SK-MEL-5 (cell line): Measurements from ENCODE around the gene DNAL1. TPM values are rescaled to one million over a fixed set of nuclear protein-coding genes. Genes with fewer than 3 reads are reported as not detected.

Experiments used
- DNase-seq: peaks from one replicate; pipeline ENCODE4 v3.0.0-alpha.2; 2016; ENCODE audit warnings: low read depth, low spot score
- in situ Hi-C: cut with HindIII; loops from 2 replicates; pipeline ENCODE4 v1.10.0; 2016; ENCODE audit warnings: low sequenced_read_pairs, high pct_unique_total_duplicates, low pct_unique_long_range_greater_than_20kb
- polyA plus RNA-seq, 2 experiments: library from polyadenylated mRNA; depleted of rRNA; stranded (reverse); fragments of >200 nt; gene quantifications; 2 replicates each; pipeline ENCODE4 v1.2.3, GENCODE V29; 2015
- total RNA-seq: library from RNA; depleted of rRNA; stranded (reverse); fragments of >200 nt; shearing (Covaris generic); gene quantifications from 2 replicates; pipeline ENCODE4 v1.2.3, GENCODE V29; 2014; rRNA removed

Gene DNAL1, protein sequence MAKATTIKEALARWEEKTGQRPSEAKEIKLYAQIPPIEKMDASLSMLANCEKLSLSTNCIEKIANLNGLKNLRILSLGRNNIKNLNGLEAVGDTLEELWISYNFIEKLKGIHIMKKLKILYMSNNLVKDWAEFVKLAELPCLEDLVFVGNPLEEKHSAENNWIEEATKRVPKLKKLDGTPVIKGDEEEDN
- total RNA-seq = 7.1 and 15.1 TPM in 2 replicates
- 3.5 and 11.0 TPM in 2 replicates for polyA plus RNA-seq (2015; cell fraction: cytosol; rRNA removed)
- 6.5 and 9.7 TPM in 2 replicates for polyA plus RNA-seq (2015; cell fraction: nucleus; rRNA removed)

DNA sequence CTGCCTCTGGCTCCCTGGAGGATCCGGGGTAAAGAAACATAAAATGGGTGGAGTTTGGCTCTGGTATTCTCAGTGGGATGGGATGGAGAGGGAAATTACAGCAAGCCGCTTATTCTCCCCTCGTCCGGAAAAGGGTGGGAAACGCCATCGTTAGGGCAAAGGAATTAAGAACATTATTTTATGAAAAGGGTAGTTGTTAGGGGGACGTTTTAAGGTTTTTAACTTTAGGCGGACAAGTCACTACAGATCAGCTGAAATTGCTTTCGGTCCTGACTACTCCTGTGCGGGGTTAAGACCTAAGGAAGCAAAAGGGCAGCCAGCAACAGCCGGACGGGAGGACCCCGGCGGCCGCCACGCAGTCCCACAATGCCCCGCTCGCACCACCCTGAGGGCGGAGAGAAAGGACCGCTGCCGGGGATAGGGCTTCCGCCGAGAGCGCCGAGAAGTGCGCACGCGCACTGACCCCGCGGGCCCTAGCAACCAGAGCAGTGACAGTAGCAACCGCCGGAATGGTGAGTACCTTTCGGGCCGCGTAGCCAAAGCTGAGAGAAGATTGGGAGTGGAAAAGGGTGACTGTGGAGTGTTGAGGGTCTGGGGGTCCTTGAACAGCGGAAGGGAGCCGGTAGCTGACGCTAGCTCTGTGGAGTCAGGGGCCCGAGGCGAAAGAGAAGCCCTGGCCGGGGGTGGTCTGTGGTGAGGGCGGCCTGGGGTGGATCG is at the start of gene DNAL1:
Gene DNAL1, plus strand, starts transcription at position 456 of the 717 bp plus-strand sequence. Its CDS starts 54 bp downstream, at position 510.
- peak; percentile 87 for DNase-seq
- in situ Hi-C loops = no loop called here

DNA sequence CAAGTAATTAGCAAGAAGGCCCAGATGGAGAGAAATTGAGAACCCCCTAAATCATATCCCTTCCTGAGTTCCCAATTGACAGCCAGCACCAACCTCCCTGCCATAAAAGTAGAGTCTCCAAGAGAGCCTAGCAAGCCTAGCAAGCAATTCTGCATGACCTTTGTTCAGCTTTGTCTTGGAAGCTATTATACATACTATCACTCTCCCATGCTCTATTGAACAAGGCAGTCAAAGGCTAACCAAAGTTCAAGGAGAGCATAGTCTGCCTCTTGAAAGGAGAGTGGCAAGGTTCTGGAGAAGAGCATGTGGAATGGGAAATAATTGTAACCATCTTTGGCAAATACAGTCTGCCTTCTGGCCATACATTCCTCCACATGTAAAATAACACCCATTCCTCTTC is 45.3 kb upstream of the DNAL1 start:
- no peak for DNase-seq
- in situ Hi-C loops = no loop called here

- in situ Hi-C loops = no loop called here
- DNase-seq = no peak
These were observed 41.8 kb upstream of the DNAL1 start for GRCh38 chr14:73602994-73603393.

- in situ Hi-C loops = no loop called here
- DNase-seq = no peak
These were observed 38.5 kb upstream of the DNAL1 start for GRCh38 chr14:73606271-73606670.

GRCh38 chr14:73607241-73607640 is 37.5 kb upstream of the DNAL1 start:
- in situ Hi-C loops = no loop called here
- no peak for DNase-seq

- in situ Hi-C loops = no loop called here
- peak; percentile 60 for DNase-seq
These were observed 34.1 kb upstream of the DNAL1 start for GRCh38 chr14:73610687-73611086.

DNA sequence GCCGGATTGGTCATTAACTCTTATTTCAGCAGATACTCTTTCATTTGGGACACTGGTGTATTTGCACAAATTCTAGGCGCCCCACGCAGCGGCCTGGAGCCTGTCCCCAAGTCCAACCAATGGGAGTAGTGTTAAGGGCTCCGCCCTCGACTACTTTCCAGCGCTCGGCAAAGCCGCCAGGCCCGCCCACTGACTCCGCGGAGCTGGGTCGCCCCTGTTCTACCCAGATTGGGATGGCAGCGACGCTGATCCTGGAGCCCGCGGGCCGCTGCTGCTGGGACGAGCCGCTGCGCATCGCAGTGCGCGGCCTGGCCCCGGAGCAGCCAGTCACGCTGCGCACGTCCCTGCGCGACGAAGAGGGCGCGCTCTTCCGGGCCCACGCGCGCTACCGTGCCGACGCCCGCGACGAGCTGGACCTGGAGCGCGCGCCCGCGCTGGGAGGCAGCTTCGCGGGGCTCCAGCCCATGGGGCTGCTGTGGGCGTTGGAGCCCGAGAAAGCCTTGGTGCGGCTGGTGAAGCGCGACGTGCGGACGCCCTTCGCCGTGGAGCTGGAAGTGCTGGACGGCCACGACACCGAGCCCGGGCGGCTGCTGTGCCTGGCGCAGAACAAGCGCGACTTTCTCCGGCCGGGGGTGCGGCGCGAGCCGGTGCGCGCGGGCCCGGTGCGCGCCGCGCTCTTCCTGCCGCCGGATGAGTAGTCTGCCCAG is 32.3 kb upstream of the DNAL1 start, which contains the start of gene ACOT6:
Gene ACOT6, plus strand, starts transcription at position 179 of the 707 bp plus-strand sequence. Its CDS starts 55 bp downstream, at position 234.
- DNase-seq = peak; percentile 76
- in situ Hi-C loops = no loop called here

DNA sequence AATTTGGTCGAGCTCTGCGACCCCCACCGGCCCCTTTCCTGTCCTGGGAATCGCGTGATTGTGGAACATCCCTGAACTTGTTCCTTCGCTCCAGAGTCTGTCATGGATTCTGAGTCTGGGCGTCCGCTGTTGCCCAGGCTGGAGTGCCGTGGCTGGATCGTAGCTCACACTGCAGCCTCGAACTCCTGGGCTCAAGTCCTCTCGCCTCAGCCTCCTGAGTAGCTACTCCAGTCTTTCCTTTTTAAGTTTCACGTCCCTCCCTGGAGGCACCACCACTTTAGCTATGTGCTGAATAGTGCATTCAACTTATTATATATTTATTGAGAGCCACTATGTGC is 31.8 kb upstream of the DNAL1 start:
- in situ Hi-C loops = no loop called here
- DNase-seq = no peak

- DNase-seq = no peak
- in situ Hi-C loops = no loop called here
These were observed 31.3 kb upstream of the DNAL1 start for GRCh38 chr14:73613419-73613963.

DNA sequence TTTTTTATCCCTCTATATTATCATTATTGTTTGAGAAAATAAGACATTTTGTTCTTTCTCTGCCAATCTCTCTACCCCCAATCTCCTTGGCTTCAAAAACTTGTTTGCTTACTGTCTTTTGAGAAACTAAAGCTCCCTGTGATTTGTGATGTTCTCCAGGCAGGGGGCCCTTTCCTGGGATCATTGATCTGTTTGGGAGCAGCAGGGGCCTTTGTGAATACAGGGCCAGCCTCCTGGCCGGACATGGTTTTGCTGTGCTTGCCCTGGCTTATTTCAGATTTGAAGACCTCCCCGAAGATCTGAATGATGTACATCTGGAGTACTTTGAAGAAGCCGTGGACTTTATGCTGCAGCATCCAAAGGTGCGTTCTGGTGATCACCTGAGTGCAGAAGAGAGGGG is 28.0 kb upstream of the DNAL1 start:
- in situ Hi-C loops = no loop called here
- DNase-seq = no peak

DNA sequence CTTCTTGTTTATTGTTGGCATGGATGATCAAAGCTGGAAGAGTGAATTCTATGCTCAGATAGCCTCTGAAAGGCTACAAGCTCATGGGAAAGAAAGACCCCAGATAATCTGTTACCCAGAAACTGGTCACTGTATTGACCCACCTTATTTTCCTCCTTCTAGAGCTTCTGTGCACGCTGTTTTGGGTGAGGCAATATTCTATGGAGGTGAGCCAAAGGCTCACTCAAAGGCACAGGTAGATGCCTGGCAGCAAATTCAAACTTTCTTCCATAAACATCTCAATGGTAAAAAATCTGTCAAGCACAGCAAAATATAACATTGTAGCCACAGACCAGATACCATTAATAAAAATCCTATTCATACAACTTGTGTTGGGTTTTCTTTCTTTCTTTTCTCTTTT is 25.3 kb upstream of the DNAL1 start:
- DNase-seq = no peak
- in situ Hi-C loops = no loop called here

- in situ Hi-C loops = no loop called here
- no peak for DNase-seq
These were observed 24.5 kb upstream of the DNAL1 start for GRCh38 chr14:73620268-73620667.

- in situ Hi-C loops = no loop called here
These were observed 21.2 kb upstream of the DNAL1 start for GRCh38 chr14:73623504-73624054.

GRCh38 chr14:73625706-73626105 is 19.1 kb upstream of the DNAL1 start:
- peak; percentile 52 for DNase-seq
- in situ Hi-C loops = no loop called here

More at GRCh38 chr14:73623504-73624054, 21.2 kb upstream of the DNAL1 start:
- no peak for DNase-seq

DNA sequence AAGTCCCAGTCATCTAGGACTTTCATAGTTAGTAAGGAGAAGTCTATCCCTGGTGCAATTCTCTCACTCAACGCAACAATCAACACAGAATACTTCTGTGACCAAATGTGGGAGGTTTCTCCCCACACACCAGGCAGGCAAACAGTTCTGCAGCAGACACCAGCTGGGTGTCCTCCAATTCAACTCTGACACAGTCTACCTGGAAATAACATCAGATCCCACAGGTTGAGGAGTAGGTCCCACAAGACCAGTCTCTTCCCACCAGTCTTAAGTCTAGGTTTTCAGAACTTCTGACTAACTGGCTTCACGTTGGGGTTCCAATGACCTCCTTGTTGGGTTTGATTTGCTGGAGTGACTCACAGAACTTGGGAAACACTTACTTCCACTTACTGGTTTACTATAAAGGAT is 17.6 kb upstream of the DNAL1 start:
- no peak for DNase-seq
- in situ Hi-C loops = no loop called here

GRCh38 chr14:73630009-73630780 is 14.6 kb upstream of the DNAL1 start:
- in situ Hi-C loops = no loop called here
- DNase-seq = no peak
